Adrenal gland (tissue), 12 donors: ENCODE measurements around the gene CARMIL3. TPM values are rescaled to one million over a fixed set of nuclear protein-coding genes. Genes with fewer than 3 reads are reported as not detected.

Source experiments
- DNase-seq, 7 donors: peaks; one replicate each; pipeline ENCODE4 v3.0.0-alpha.2; 2019 to 2020
- H3K27ac ChIP-seq, 5 donors: fragments of 200-600 bp; sonication (generic) in 4 of 5; 1 replicate in 3 of 5; 2 replicates in 2 of 5; pipeline versions ENCODE4 v1.5.1 to v1.8.0; 2016 to 2020; ENCODE audit warnings: mild to moderate bottlenecking in 1 of 5
- H3K27me3 ChIP-seq: fragments of 200-600 bp; 2 replicates; pipeline ENCODE4 v1.8.0; 2021
- H3K36me3 ChIP-seq, 2 donors: fragments of 200-600 bp; replicated peaks in 1 of 2; 1 replicate in 1 of 2; 2 replicates in 1 of 2; pipeline versions ENCODE4 v1.5.1 to v1.8.0; 2018 to 2022
- H3K4me1 ChIP-seq, 2 donors: fragments of 200-600 bp; replicated peaks in 1 of 2; 1 replicate in 1 of 2; 2 replicates in 1 of 2; pipeline versions ENCODE4 v1.5.1 to v1.8.0; 2018 to 2021
- H3K4me3 ChIP-seq, 4 donors: fragments of 200-600 bp; sonication (generic) in 3 of 4; one replicate each; pipeline ENCODE4 v1.5.1; 2016 to 2018
- H3K9me3 ChIP-seq, 3 donors: fragments of 200-600 bp; sonication (generic) in 1 of 3; replicated peaks in 1 of 3; 1 replicate in 2 of 3; 2 replicates in 1 of 3; pipeline versions ENCODE4 v1.5.1 to v1.8.0; 2016 to 2021
- POLR2A ChIP-seq, 2 donors: fragments of 450-650 bp; IDR thresholded peaks; one replicate each; pipeline ENCODE4 v1.6.1; 2017; ENCODE audit warnings: antibody characterized with exemption in 2 of 2, mild to moderate bottlenecking in 2 of 2, moderate library complexity in 1 of 2
- WGBS, 4 donors: extraction: QIAGEN DNeasy Blood & Tissue Kit in 2 of 4; methylation state at CpG; one replicate each; pipeline versions ENCODE4 v1.1.5 to v1.1.7; 2013 to 2017; 5-methylcytosine and 5-hydroxymethylcytosine counted together
- intact Hi-C, 2 donors: fragments of 100-400 bp; cut with DNase I; formaldehyde crosslinking; loops; one replicate each; pipeline versions ENCODE4 v1.14.1 to v1.15.0; 2022 to 2023
- polyA plus RNA-seq, 3 donors: library from polyadenylated mRNA; stranded (reverse); fragments of 200-250 nt in 2 of 3; fragments of 350-450 nt in 1 of 3; fragmentation: Illumina TruSeq in 1 of 3; extraction: RNeasy Lipid Tissue Mini Kit (QIAGEN cat#74804) in 1 of 3; gene quantifications; one replicate each; pipeline ENCODE4 v1.2.3, GENCODE V29; 2013 to 2014
- total RNA-seq, 9 donors: library from RNA; depleted of rRNA in 4 of 9; stranded (reverse); fragments of >200 nt in 4 of 9; fragments of 120-200 nt in 1 of 9; fragmentation: NEBNext Ultra II Directional in 1 of 9; extraction: Animal tissue kit (Norgen Biotek cat#: 25700) in 1 of 9; gene quantifications; one replicate each; pipeline versions ENCODE4 v1.1.0 to v1.2.4, GENCODE V29; 2013 to 2023
- TF ChIP-seq, protein P1 (sequence below), 6 experiments: fragments of 450-650 bp in 4 of 6; fragments of 200-600 bp in 2 of 6; sonication (generic) in 1 of 6; IDR thresholded peaks; 1 replicate in 5 of 6; 2 replicates in 1 of 6; pipeline versions ENCODE4 v1.5.1 to v1.8.0; 2016 to 2021; ENCODE audit warnings: antibody characterized with exemption in 6 of 6, mild to moderate bottlenecking in 2 of 6, moderate library complexity in 1 of 6
- donor health status: healthy with polysubstance abuse.
- donor health status: Bipolar disorder and iron deficiency.
- donor health status: DM: yes; HTN: yes; CAD: no.
- donor health status: DM: no; HTN: no; CAD: no.
- donor health status: DM: no; HTN: no; CAD: no.
- donor health status: DM: yes; HTN: yes; CAD: no.

The CARMIL3 gene
- total and polyA plus RNA-seq, 12 donors: 0.17 to 5.8 (median 0.74) TPM; not detected in 1

DNA sequence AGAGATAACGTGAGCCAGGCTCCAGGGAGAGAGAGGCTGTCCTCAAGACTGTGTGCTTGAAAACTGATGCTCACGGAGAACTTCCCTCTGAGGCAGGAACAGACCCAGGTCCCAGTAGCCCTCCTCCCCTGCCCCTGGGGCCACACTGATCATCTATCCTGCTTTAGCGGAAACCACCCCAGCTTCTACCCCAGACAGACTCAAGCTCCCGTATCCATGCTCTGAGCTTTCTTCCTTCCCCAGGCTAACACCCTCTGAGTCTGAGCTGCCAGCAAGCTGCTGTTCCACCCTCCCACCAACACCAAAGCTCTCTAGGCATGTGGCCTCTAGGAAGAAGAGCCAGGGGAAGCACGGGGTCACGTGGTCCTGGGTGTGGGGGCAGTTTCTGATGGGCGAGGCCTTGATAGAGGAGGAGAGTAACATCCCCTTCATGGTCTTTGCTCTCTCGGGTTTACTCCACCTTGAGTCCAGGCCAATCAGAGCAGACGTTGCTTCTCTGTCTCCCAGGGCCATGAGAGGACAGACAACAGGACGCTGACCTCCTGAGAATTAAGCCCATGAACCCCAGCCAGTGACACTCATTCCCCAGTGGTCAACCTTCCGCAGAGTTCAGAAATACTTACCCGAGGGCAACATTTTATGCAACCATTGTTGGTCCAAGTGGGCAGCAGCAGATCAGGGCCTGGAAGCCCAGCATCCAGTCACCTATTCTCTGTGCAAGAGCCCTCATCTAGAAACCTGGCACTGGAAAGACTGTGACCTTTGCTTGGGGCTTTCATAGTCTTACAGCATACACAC is 43.7 kb downstream of the CARMIL3 start:
- no peaks in the 10 kb centered on the region for H3K27me3 ChIP-seq
- intact Hi-C loops: no loop called here
- peaks cover 0 to 11% of the 10 kb centered on the region in 2 donors for H3K36me3 ChIP-seq
- peak overlapping the region in 1 of 4 donors; percentile 82 for H3K4me3 ChIP-seq
- TF ChIP-seq POLR2A (IDR thresholded peaks at IDR 0.05): no peak
- TF ChIP-seq, protein P1, sequence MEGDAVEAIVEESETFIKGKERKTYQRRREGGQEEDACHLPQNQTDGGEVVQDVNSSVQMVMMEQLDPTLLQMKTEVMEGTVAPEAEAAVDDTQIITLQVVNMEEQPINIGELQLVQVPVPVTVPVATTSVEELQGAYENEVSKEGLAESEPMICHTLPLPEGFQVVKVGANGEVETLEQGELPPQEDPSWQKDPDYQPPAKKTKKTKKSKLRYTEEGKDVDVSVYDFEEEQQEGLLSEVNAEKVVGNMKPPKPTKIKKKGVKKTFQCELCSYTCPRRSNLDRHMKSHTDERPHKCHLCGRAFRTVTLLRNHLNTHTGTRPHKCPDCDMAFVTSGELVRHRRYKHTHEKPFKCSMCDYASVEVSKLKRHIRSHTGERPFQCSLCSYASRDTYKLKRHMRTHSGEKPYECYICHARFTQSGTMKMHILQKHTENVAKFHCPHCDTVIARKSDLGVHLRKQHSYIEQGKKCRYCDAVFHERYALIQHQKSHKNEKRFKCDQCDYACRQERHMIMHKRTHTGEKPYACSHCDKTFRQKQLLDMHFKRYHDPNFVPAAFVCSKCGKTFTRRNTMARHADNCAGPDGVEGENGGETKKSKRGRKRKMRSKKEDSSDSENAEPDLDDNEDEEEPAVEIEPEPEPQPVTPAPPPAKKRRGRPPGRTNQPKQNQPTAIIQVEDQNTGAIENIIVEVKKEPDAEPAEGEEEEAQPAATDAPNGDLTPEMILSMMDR (IDR thresholded peaks at IDR 0.05): no peak
- WGBS, 4 donors: 49 to 67% (median 59%) methylated on average over 11 to 12 of the region's 12 CpGs
- H3K27ac ChIP-seq: peak overlapping the region in 4 of 5 donors; percentile 83 to 91 (median 90)
- peak in 4 of 7 donors; percentile 30 to 72 (median 45) for DNase-seq
- H3K4me1 ChIP-seq: peaks cover 4 to 21% of the 10 kb centered on the region in 2 donors
- no peaks in the 10 kb centered on the region for H3K9me3 ChIP-seq

DNA sequence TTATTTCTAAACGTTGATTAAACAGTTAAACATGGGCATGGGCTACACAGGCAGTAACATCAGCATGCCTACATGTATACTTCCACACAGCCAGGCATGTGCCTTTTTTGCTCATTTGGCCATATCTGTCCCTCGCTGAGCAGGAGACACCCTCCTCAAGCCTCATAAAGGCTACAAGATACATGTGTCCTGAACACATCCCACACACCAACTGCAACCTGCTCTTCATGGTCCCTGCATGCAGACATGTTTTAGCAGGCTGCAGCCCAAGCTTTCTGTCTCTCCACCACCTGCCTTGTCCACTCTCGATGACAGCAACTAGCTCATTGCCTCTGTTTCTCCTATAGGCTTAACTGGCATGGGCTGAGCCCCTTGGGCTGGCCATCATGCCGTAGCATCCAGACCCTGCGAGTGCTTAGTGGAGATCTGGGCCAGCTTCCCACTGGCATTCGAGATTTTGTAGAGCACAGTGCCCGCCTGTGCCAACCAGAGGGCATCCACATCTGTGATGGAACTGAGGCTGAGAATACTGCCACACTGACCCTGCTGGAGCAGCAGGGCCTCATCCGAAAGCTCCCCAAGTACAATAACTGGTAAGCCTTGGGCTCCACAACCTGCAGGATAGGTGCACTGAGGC is 44.9 kb downstream of the CARMIL3 start:
- peaks cover 0 to 11% of the 10 kb centered on the region in 2 donors for H3K36me3 ChIP-seq
- H3K4me3 ChIP-seq: no peak overlapping the region
- H3K27ac ChIP-seq: no peak overlapping the region
- intact Hi-C loops: no loop called here
- WGBS, 4 donors: 85 to 96% (median 93%) methylated on average over 8 of the region's 8 CpGs
- TF ChIP-seq, protein P1 (IDR thresholded peaks at IDR 0.05): no peak
- no peak for TF ChIP-seq POLR2A (IDR thresholded peaks at IDR 0.05)
- no peaks in the 10 kb centered on the region for H3K27me3 ChIP-seq
- peaks cover 4 to 21% of the 10 kb centered on the region in 2 donors for H3K4me1 ChIP-seq
- no peak for DNase-seq
- H3K9me3 ChIP-seq: no peaks in the 10 kb centered on the region

DNA sequence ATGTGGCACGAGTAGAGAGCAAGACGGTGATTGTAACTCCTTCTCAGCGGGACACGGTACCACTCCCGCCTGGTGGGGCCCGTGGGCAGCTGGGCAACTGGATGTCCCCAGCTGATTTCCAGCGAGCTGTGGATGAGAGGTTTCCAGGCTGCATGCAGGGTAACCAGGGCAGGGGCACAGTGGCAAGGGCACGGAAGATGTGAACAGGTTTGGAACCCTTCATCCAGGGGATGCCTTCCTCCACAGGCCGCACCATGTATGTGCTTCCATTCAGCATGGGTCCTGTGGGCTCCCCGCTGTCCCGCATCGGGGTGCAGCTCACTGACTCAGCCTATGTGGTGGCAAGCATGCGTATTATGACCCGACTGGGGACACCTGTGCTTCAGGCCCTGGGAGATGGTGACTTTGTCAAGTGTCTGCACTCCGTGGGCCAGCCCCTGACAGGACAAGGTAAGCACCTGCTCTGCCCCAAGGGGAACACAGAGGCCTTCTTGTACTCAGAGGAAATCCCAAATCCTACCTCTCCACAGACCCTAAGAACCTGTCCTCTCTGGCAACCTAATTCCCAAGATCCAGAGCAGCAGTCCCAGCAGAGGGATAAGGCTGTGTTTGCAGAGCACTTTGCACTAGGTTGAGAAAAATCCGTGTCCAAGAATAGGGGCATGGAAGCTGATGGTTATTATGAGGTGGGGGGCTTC is 46.6 kb downstream of the CARMIL3 start:
- Histone ChIP-seq H3K27ac (no peak overlapping the region), H3K36me3 (peaks cover 0 to 11% of the 10 kb centered on the region in 2 donors), H3K4me3 (no peak overlapping the region), H3K27me3 (no peaks in the 10 kb centered on the region), H3K4me1 (peaks cover 4 to 18% of the 10 kb centered on the region in 2 donors), H3K9me3 (no peaks in the 10 kb centered on the region)
- intact Hi-C loops: no loop called here
- no peak for TF ChIP-seq POLR2A (IDR thresholded peaks at IDR 0.05)
- TF ChIP-seq, protein P1 (IDR thresholded peaks at IDR 0.05): no peak
- no peak for DNase-seq
- 95 to 97% (median 97%) methylated on average over 11 to 16 of the region's 16 CpGs for WGBS, 4 donors
